ENCODE data around the gene PPARG. TPM values are rescaled to one million over a fixed set of nuclear protein-coding genes. Genes with fewer than 3 reads are reported as not detected.

Gene PPARG
- polyA plus RNA-seq, 4 donors = 11.7 to 40.3 (median 30.6) TPM

GRCh38 chr3:12462159-12462947 lies 173.5 kb downstream of the PPARG start:
- H3K27ac ChIP-seq (ENCODE audit: low read depth in 1 of 3, low read length in 2 of 3) = peak overlapping the region in 1 of 3 donors; percentile 57
- no peaks in the 10 kb centered on the region for H3K9me3 ChIP-seq (ENCODE audit: control insufficient read depth in 2 of 2, insufficient read depth in 1 of 2, low read depth in 1 of 2, low read length in 1 of 2)
- WGBS, 3 donors = 17 to 32% (median 27%) methylated on average over 9 of the region's 9 CpGs
- DNase-seq (peak in 1 of 2 donors; percentile 74), FAIRE-seq (no peak)
- H3K36me3 ChIP-seq (ENCODE audit: control insufficient read depth in 3 of 3, insufficient read depth in 2 of 3, low read depth in 1 of 3, low read length in 3 of 3) = no peaks in the 10 kb centered on the region
- no peak overlapping the region for H3K4me3 ChIP-seq (ENCODE audit: low read depth in 1 of 3, low read length in 3 of 3)
- H3K4me1 ChIP-seq (ENCODE audit: control insufficient read depth in 3 of 3, insufficient read depth in 2 of 3, low read depth in 1 of 3, low read length in 2 of 3) = peaks cover 0 to 40% (median 2%) of the 10 kb centered on the region in 3 donors
- no peaks in the 10 kb centered on the region for H3K27me3 ChIP-seq (ENCODE audit: control insufficient read depth in 3 of 3, insufficient read depth in 3 of 3, low read length in 3 of 3)

- H3K4me3 ChIP-seq (ENCODE audit: low read depth in 1 of 3, low read length in 3 of 3) = no peak overlapping the region
- no peaks in the 10 kb centered on the region for H3K9me3 ChIP-seq (ENCODE audit: control insufficient read depth in 2 of 2, insufficient read depth in 1 of 2, low read depth in 1 of 2, low read length in 1 of 2)
- 93 to 97% (median 95%) methylated on average over 1 of the region's 1 CpG for WGBS, 3 donors
- H3K27ac ChIP-seq (ENCODE audit: low read depth in 1 of 3, low read length in 2 of 3) = no peak overlapping the region
- H3K36me3 ChIP-seq (ENCODE audit: control insufficient read depth in 3 of 3, insufficient read depth in 2 of 3, low read depth in 1 of 3, low read length in 3 of 3) = no peaks in the 10 kb centered on the region
- peaks cover 0 to 37% (median 2%) of the 10 kb centered on the region in 3 donors for H3K4me1 ChIP-seq (ENCODE audit: control insufficient read depth in 3 of 3, insufficient read depth in 2 of 3, low read depth in 1 of 3, low read length in 2 of 3)
- FAIRE-seq (no peak), DNase-seq (no peak)
- H3K27me3 ChIP-seq (ENCODE audit: control insufficient read depth in 3 of 3, insufficient read depth in 3 of 3, low read length in 3 of 3) = peaks cover 0 to 1% (median 0%) of the 10 kb centered on the region in 3 donors
Measured at GRCh38 chr3:12463686-12464085, 174.8 kb downstream of the PPARG start.

GRCh38 chr3:12464181-12464580 lies 175.3 kb downstream of the PPARG start:
- H3K4me3 ChIP-seq (ENCODE audit: low read depth in 1 of 3, low read length in 3 of 3) = no peak overlapping the region
- no peak for FAIRE-seq
- H3K36me3 ChIP-seq (ENCODE audit: control insufficient read depth in 3 of 3, insufficient read depth in 2 of 3, low read depth in 1 of 3, low read length in 3 of 3) = no peaks in the 10 kb centered on the region

GRCh38 chr3:12465151-12465835 lies 176.4 kb downstream of the PPARG start:
- H3K4me3 ChIP-seq (ENCODE audit: low read depth in 1 of 3, low read length in 3 of 3) = no peak overlapping the region
- H3K36me3 ChIP-seq (ENCODE audit: control insufficient read depth in 3 of 3, insufficient read depth in 2 of 3, low read depth in 1 of 3, low read length in 3 of 3) = no peaks in the 10 kb centered on the region
- FAIRE-seq (no peak), DNase-seq (no peak)
- H3K4me1 ChIP-seq (ENCODE audit: control insufficient read depth in 3 of 3, insufficient read depth in 2 of 3, low read depth in 1 of 3, low read length in 2 of 3) = peaks cover 0 to 31% (median 0%) of the 10 kb centered on the region in 3 donors
- 87 to 94% (median 89%) methylated on average over 18 of the region's 18 CpGs for WGBS, 3 donors
- H3K27ac ChIP-seq (ENCODE audit: low read depth in 1 of 3, low read length in 2 of 3) = no peak overlapping the region
- H3K9me3 ChIP-seq (ENCODE audit: control insufficient read depth in 2 of 2, insufficient read depth in 1 of 2, low read depth in 1 of 2, low read length in 1 of 2) = no peaks in the 10 kb centered on the region
- H3K27me3 ChIP-seq (ENCODE audit: control insufficient read depth in 3 of 3, insufficient read depth in 3 of 3, low read length in 3 of 3) = peaks cover 0 to 1% (median 0%) of the 10 kb centered on the region in 3 donors

More at GRCh38 chr3:12464181-12464580, 175.3 kb downstream of the PPARG start:
- DNase-seq = no peak
- Histone ChIP-seq H3K27me3 (ENCODE audit: control insufficient read depth in 3 of 3, insufficient read depth in 3 of 3, low read length in 3 of 3) (peaks cover 0 to 1% (median 0%) of the 10 kb centered on the region in 3 donors), H3K27ac (ENCODE audit: low read depth in 1 of 3, low read length in 2 of 3) (no peak overlapping the region), H3K9me3 (ENCODE audit: control insufficient read depth in 2 of 2, insufficient read depth in 1 of 2, low read depth in 1 of 2, low read length in 1 of 2) (no peaks in the 10 kb centered on the region), H3K4me1 (ENCODE audit: control insufficient read depth in 3 of 3, insufficient read depth in 2 of 3, low read depth in 1 of 3, low read length in 2 of 3) (peaks cover 0 to 33% (median 2%) of the 10 kb centered on the region in 3 donors)

GRCh38 chr3:12465836-12466225 lies 177.0 kb downstream of the PPARG start:
- H3K27ac ChIP-seq (ENCODE audit: low read depth in 1 of 3, low read length in 2 of 3) = no peak overlapping the region
- DNase-seq (no peak), FAIRE-seq (no peak)
- 35 to 45% (median 44%) methylated on average over 4 of the region's 4 CpGs for whole genome bisulfite sequencing, 3 donors
- peaks cover 0 to 1% (median 0%) of the 10 kb centered on the region in 3 donors for H3K27me3 ChIP-seq (ENCODE audit: control insufficient read depth in 3 of 3, insufficient read depth in 3 of 3, low read length in 3 of 3)
- no peaks in the 10 kb centered on the region for H3K9me3 ChIP-seq (ENCODE audit: control insufficient read depth in 2 of 2, insufficient read depth in 1 of 2, low read depth in 1 of 2, low read length in 1 of 2)
- peaks cover 0 to 26% (median 0%) of the 10 kb centered on the region in 3 donors for H3K4me1 ChIP-seq (ENCODE audit: control insufficient read depth in 3 of 3, insufficient read depth in 2 of 3, low read depth in 1 of 3, low read length in 2 of 3)
- H3K4me3 ChIP-seq (ENCODE audit: low read depth in 1 of 3, low read length in 3 of 3) = no peak overlapping the region
- no peaks in the 10 kb centered on the region for H3K36me3 ChIP-seq (ENCODE audit: control insufficient read depth in 3 of 3, insufficient read depth in 2 of 3, low read depth in 1 of 3, low read length in 3 of 3)

GRCh38 chr3:12467746-12468145 lies 178.9 kb downstream of the PPARG start:
- no peaks in the 10 kb centered on the region for H3K9me3 ChIP-seq (ENCODE audit: control insufficient read depth in 2 of 2, insufficient read depth in 1 of 2, low read depth in 1 of 2, low read length in 1 of 2)
- peaks cover 0 to 1% (median 0%) of the 10 kb centered on the region in 3 donors for H3K27me3 ChIP-seq (ENCODE audit: control insufficient read depth in 3 of 3, insufficient read depth in 3 of 3, low read length in 3 of 3)
- 76 to 85% (median 85%) methylated on average over 2 of the region's 2 CpGs for WGBS, 3 donors
- H3K4me1 ChIP-seq (ENCODE audit: control insufficient read depth in 3 of 3, insufficient read depth in 2 of 3, low read depth in 1 of 3, low read length in 2 of 3) = peaks cover 0 to 13% (median 2%) of the 10 kb centered on the region in 3 donors
- DNase-seq (no peak), FAIRE-seq (no peak)
- H3K27ac ChIP-seq (ENCODE audit: low read depth in 1 of 3, low read length in 2 of 3) = no peak overlapping the region
- H3K36me3 ChIP-seq (ENCODE audit: control insufficient read depth in 3 of 3, insufficient read depth in 2 of 3, low read depth in 1 of 3, low read length in 3 of 3) = no peaks in the 10 kb centered on the region
- no peak overlapping the region for H3K4me3 ChIP-seq (ENCODE audit: low read depth in 1 of 3, low read length in 3 of 3)

GRCh38 chr3:12468276-12468675 lies 179.4 kb downstream of the PPARG start:
- DNase-seq = no peak
- Histone ChIP-seq H3K36me3 (ENCODE audit: control insufficient read depth in 3 of 3, insufficient read depth in 2 of 3, low read depth in 1 of 3, low read length in 3 of 3) (no peaks in the 10 kb centered on the region), H3K4me1 (ENCODE audit: control insufficient read depth in 3 of 3, insufficient read depth in 2 of 3, low read depth in 1 of 3, low read length in 2 of 3) (peaks cover 0 to 12% (median 2%) of the 10 kb centered on the region in 3 donors), H3K27me3 (ENCODE audit: control insufficient read depth in 3 of 3, insufficient read depth in 3 of 3, low read length in 3 of 3) (peaks cover 0 to 1% (median 0%) of the 10 kb centered on the region in 3 donors), H3K4me3 (ENCODE audit: low read depth in 1 of 3, low read length in 3 of 3) (no peak overlapping the region), H3K9me3 (ENCODE audit: control insufficient read depth in 2 of 2, insufficient read depth in 1 of 2, low read depth in 1 of 2, low read length in 1 of 2) (no peaks in the 10 kb centered on the region), H3K27ac (ENCODE audit: low read depth in 1 of 3, low read length in 2 of 3) (no peak overlapping the region)
- 93 to 98% (median 95%) methylated on average over 6 of the region's 6 CpGs for WGBS, 3 donors
- no peak for FAIRE-seq

- H3K36me3 ChIP-seq (ENCODE audit: control insufficient read depth in 3 of 3, insufficient read depth in 2 of 3, low read depth in 1 of 3, low read length in 3 of 3) = no peaks in the 10 kb centered on the region
- peaks cover 0 to 1% (median 0%) of the 10 kb centered on the region in 3 donors for H3K27me3 ChIP-seq (ENCODE audit: control insufficient read depth in 3 of 3, insufficient read depth in 3 of 3, low read length in 3 of 3)
- H3K4me3 ChIP-seq (ENCODE audit: low read depth in 1 of 3, low read length in 3 of 3) = no peak overlapping the region
- no peak for DNase-seq
- H3K9me3 ChIP-seq (ENCODE audit: control insufficient read depth in 2 of 2, insufficient read depth in 1 of 2, low read depth in 1 of 2, low read length in 1 of 2) = no peaks in the 10 kb centered on the region
- no peak for FAIRE-seq
- 59 to 63% (median 61%) methylated on average over 2 of the region's 2 CpGs for WGBS, 3 donors
- H3K4me1 ChIP-seq (ENCODE audit: control insufficient read depth in 3 of 3, insufficient read depth in 2 of 3, low read depth in 1 of 3, low read length in 2 of 3) = peaks cover 0 to 9% (median 2%) of the 10 kb centered on the region in 3 donors
- no peak overlapping the region for H3K27ac ChIP-seq (ENCODE audit: low read depth in 1 of 3, low read length in 2 of 3)
Measured at GRCh38 chr3:12468757-12469156, 179.9 kb downstream of the PPARG start.
